CD4-positive, alpha-beta memory T cell (primary cell): Measurements from ENCODE around the gene MED19. TPM values are rescaled to one million over a fixed set of nuclear protein-coding genes. Genes with fewer than 3 reads are reported as not detected.
A peak's percentile ranks its signal among the peaks of the same experiment; 100 is the strongest.

Experiments used
- CTCF ChIA-PET: fragments of 350-600 bp; sonication (Branson Sonifier 250); formaldehyde crosslinking; loops from one replicate; lab custom pipeline; 2021; ENCODE audit warnings: inconsistent platforms; ENCODE audit not compliant: partially characterized antibody; lab: Charles Lee
- POLR2A ChIA-PET: fragments of 350-600 bp; sonication (Branson Sonifier 250); formaldehyde crosslinking; loops from one replicate; lab custom pipeline; 2021; ENCODE audit not compliant: partially characterized antibody; lab: Charles Lee
- DNase-seq, 5 donors: peaks; one replicate each; pipeline versions ENCODE4 v3.0.0 to v3.0.0-alpha.2; 2020 to 2022; ENCODE audit warnings: mixed read lengths in 1 of 5
- H3K27ac ChIP-seq: one replicate; pipeline ENCODE4 v1.7.0; 2013; ENCODE audit warnings: low read depth, low read length
- H3K27me3 ChIP-seq: 2 replicates; pipeline ENCODE4 v1.7.0; 2013; ENCODE audit warnings: mild to moderate bottlenecking, low read length, moderate library complexity; ENCODE audit not compliant: insufficient read depth
- H3K36me3 ChIP-seq: 2 replicates; pipeline ENCODE4 v1.7.0; 2013; ENCODE audit warnings: mild to moderate bottlenecking, low read length, moderate library complexity; ENCODE audit not compliant: insufficient read depth
- H3K4me1 ChIP-seq: 2 replicates; pipeline ENCODE4 v1.7.0; 2013; ENCODE audit warnings: mild to moderate bottlenecking, low read length, moderate library complexity; ENCODE audit not compliant: insufficient read depth
- H3K4me3 ChIP-seq, 2 donors: one replicate each; pipeline ENCODE4 v1.7.0; 2013; ENCODE audit warnings: low read length in 2 of 2, mild to moderate bottlenecking in 1 of 2
- H3K9me3 ChIP-seq, 2 donors: one replicate each; pipeline ENCODE4 v1.7.0; 2013; ENCODE audit warnings: low read length in 2 of 2, control low read depth in 1 of 2; ENCODE audit not compliant: control insufficient read depth in 1 of 2
- H3K27ac Mint-ChIP-seq, 7 donors: one replicate each; pipeline ENCODE4 v1.8.0; 2020 to 2021; ENCODE audit warnings: mixed read lengths in 7 of 7, mild to moderate bottlenecking in 6 of 7, inconsistent platforms in 3 of 7, moderate library complexity in 3 of 7
- H3K27me3 Mint-ChIP-seq, 2 donors: one replicate each; pipeline ENCODE4 v1.8.0; 2020 to 2021; ENCODE audit warnings: mixed read lengths in 2 of 2
- H3K36me3 Mint-ChIP-seq, 2 donors: one replicate each; pipeline ENCODE4 v1.8.0; 2020 to 2021; ENCODE audit warnings: mixed read lengths in 2 of 2, inconsistent platforms in 1 of 2, mild to moderate bottlenecking in 1 of 2
- H3K4me1 Mint-ChIP-seq, 4 donors: one replicate each; pipeline ENCODE4 v1.8.0; 2020 to 2021; ENCODE audit warnings: mixed read lengths in 4 of 4, mild to moderate bottlenecking in 1 of 4
- H3K4me3 Mint-ChIP-seq, 8 donors: one replicate each; pipeline ENCODE4 v1.8.0; 2020 to 2021; ENCODE audit warnings: mixed read lengths in 8 of 8, mild to moderate bottlenecking in 7 of 8, moderate library complexity in 6 of 8, inconsistent platforms in 3 of 8
- H3K9me3 Mint-ChIP-seq, 8 donors: one replicate each; pipeline ENCODE4 v1.8.0; 2020 to 2021; ENCODE audit warnings: mixed read lengths in 8 of 8, mild to moderate bottlenecking in 5 of 8, inconsistent platforms in 3 of 8, moderate library complexity in 1 of 8
- intact Hi-C: fragments of 100-400 bp; cut with micrococcal nuclease; formaldehyde crosslinking; loops from one replicate; pipeline ENCODE4 v1.15.1; 2023
- polyA plus RNA-seq, 2 donors: library from polyadenylated mRNA; unstranded; fragments of 300-500 nt; fragmentation: Illumina TruSeq; gene quantifications; one replicate each; pipeline ENCODE4 v1.2.3, GENCODE V29; 2021
- total RNA-seq, 2 experiments: library from RNA; stranded (reverse); gene quantifications; one replicate each; pipeline ENCODE4 v1.2.3, GENCODE V29; 2021

MED19 gene
- total and polyA plus RNA-seq, 4 experiments from 2014 or later = 15.2 to 20.2 (median 16.3) TPM

- Mint-ChIP-seq H3K27ac (peak within 1 kb of the TSS; percentile 86 to 100 (median 97)), H3K4me1 (peaks cover 15 to 30% (median 27%) of the 10 kb centered on the region in 4 donors), H3K36me3 (peaks cover 21 to 33% of the 10 kb centered on the region in 2 donors), H3K9me3 (peaks cover 0 to 2% (median 0%) of the 10 kb centered on the region in 8 donors), H3K4me3 (peak within 1 kb of the TSS; percentile 94 to 100 (median 98)), H3K27me3 (no peaks in the 10 kb centered on the region)
- DNase-seq = peak; percentile 98 to 99 (median 98)
- Histone ChIP-seq H3K36me3 (peaks cover 11% of the 10 kb centered on the region), H3K27ac (peak within 1 kb of the TSS; percentile 84), H3K4me1 (peaks cover 16% of the 10 kb centered on the region), H3K27me3 (no peaks in the 10 kb centered on the region), H3K4me3 (peak within 1 kb of the TSS; percentile 91 to 96), H3K9me3 (no peaks in the 10 kb centered on the region)
- intact Hi-C loops = loop anchor here (1.0 kb wide), 7 partner anchors 8 to 921 kb away; partner anchors contain the start of genes MED19, SELENOH, TIMM10 and TMX2
- CTCF ChIA-PET = interaction anchor here (0.6 to 4.2 kb wide), 8 partner anchors 9 to 144 kb away, joined by 4 to 16 read pairs (median 8); partner anchors contain the start of gene UBE2L6
- POLR2A ChIA-PET = interaction anchor here (0.7 to 4.4 kb wide), 8 partner anchors 9 to 143 kb away, joined by 3 to 33 read pairs (median 4); partner anchors contain the start of genes SELENOH, TIMM10, UBE2L6 and ZDHHC5
Observed at GRCh38 chr11:57657194-57658022, 54.6 kb downstream of the MED19 start, which contains the start of gene CLP1. TSS of gene CLP1 (plus strand) at chr11:57657762. CDS start at chr11:57659477, 1,715 bp downstream.

GRCh38 chr11:57656885-57657193, 55.2 kb downstream of the MED19 start:
- Mint-ChIP-seq H3K4me3 (peak overlapping the region; percentile 94 to 100 (median 98)), H3K27ac (peak overlapping the region; percentile 86 to 100 (median 97)), H3K4me1 (peaks cover 15 to 30% (median 25%) of the 10 kb centered on the region in 4 donors), H3K27me3 (no peaks in the 10 kb centered on the region), H3K9me3 (peaks cover 0 to 2% (median 0%) of the 10 kb centered on the region in 8 donors), H3K36me3 (peaks cover 17 to 29% of the 10 kb centered on the region in 2 donors)
- Histone ChIP-seq H3K4me3 (peak overlapping the region; percentile 28 to 91), H3K9me3 (no peaks in the 10 kb centered on the region), H3K27me3 (no peaks in the 10 kb centered on the region), H3K27ac (peak overlapping the region; percentile 84), H3K36me3 (peaks cover 11% of the 10 kb centered on the region), H3K4me1 (peaks cover 16% of the 10 kb centered on the region)
- intact Hi-C loops = loop anchor here (1.0 kb wide), 7 partner anchors 8 to 921 kb away; partner anchors contain the start of genes MED19, SELENOH, TIMM10 and TMX2
- ChIA-PET CTCF (interaction anchor here (0.6 to 4.2 kb wide), 5 partner anchors 13 to 144 kb away, joined by 4 to 16 read pairs (median 11); partner anchors contain the start of gene UBE2L6), POLR2A (interaction anchor here (0.7 to 4.4 kb wide), 8 partner anchors 8 to 143 kb away, joined by 3 to 33 read pairs (median 4); partner anchors contain the start of genes SELENOH, TIMM10, UBE2L6 and ZDHHC5)
- DNase-seq = no peak

Other genes with a start within 250 kb of the MED19 start
- 10 to 100 TPM; 18.1 to 21.7 TPM for gene SLC43A1, start 196.5 kb downstream of the MED19 start, total RNA-seq
- 10 to 100 TPM; 14.8 to 19.1 TPM for gene SLC43A1, start 196.5 kb downstream of the MED19 start, polyA plus RNA-seq
- gene TIMM10, start 181.5 kb downstream of the MED19 start, total RNA-seq = 10 to 100 TPM; 30.4 to 34.6 TPM
- gene TIMM10, start 181.5 kb downstream of the MED19 start, polyA plus RNA-seq = 10 to 100 TPM; 53.1 to 62.1 TPM
- not detected for gene SMTNL1, start 174.6 kb downstream of the MED19 start, total RNA-seq
- gene SMTNL1, start 174.6 kb downstream of the MED19 start, polyA plus RNA-seq = under 1 TPM in 1 of 2 donors, not detected in 1; 0.55 TPM
- 10 to 100 TPM; 79.7 to 82.9 TPM for gene UBE2L6, start 144.5 kb downstream of the MED19 start, total RNA-seq
- gene UBE2L6, start 144.5 kb downstream of the MED19 start, polyA plus RNA-seq = 100 to 1,000 TPM; 257 to 320 TPM
- gene SERPING1, start 114.5 kb downstream of the MED19 start, total RNA-seq = not detected
- not detected for gene SERPING1, start 114.5 kb downstream of the MED19 start, polyA plus RNA-seq
- 10 to 100 TPM; 11.8 to 12.6 TPM for gene YPEL4, start 62.3 kb downstream of the MED19 start, total RNA-seq
- under 1 TPM in 1 of 2 donors, not detected in 1; 0.23 TPM for gene YPEL4, start 62.3 kb downstream of the MED19 start, polyA plus RNA-seq
- 10 to 100 TPM; 14.1 to 16.0 TPM for gene CLP1, start 54.5 kb downstream of the MED19 start, total RNA-seq
- 10 to 100 TPM in 1 of 2 donors, 1 to 10 TPM in 1; 9.6 to 22.5 TPM for gene CLP1, start 54.5 kb downstream of the MED19 start, polyA plus RNA-seq
- 10 to 100 TPM; 73.2 to 75.8 TPM for gene ZDHHC5, start 44.1 kb downstream of the MED19 start, total RNA-seq
- 10 to 100 TPM; 30.4 to 44.6 TPM for gene ZDHHC5, start 44.1 kb downstream of the MED19 start, polyA plus RNA-seq
- gene TMX2, start 378 bp upstream of the MED19 start, total RNA-seq = 10 to 100 TPM; 63.6 to 67.1 TPM
- 10 to 100 TPM; 77.9 to 88.5 TPM for gene TMX2, start 378 bp upstream of the MED19 start, polyA plus RNA-seq
- gene SELENOH, start 29.3 kb upstream of the MED19 start, total RNA-seq = 100 to 1,000 TPM; 102 to 113 TPM
- 100 to 1,000 TPM; 186 to 223 TPM for gene SELENOH, start 29.3 kb upstream of the MED19 start, polyA plus RNA-seq
- gene BTBD18, start 39.6 kb upstream of the MED19 start, total RNA-seq = not detected
- gene BTBD18, start 39.6 kb upstream of the MED19 start, polyA plus RNA-seq = under 1 TPM; 0.34 to 0.44 TPM
- 10 to 100 TPM; 10.3 to 11.1 TPM for gene CTNND1, start 49.6 kb upstream of the MED19 start, total RNA-seq
- 1 to 10 TPM in 1 of 2 donors, under 1 TPM in 1; 0.91 to 1.6 TPM for gene CTNND1, start 49.6 kb upstream of the MED19 start, polyA plus RNA-seq